Type B pancreatic cell (in vitro differentiated cells): ENCODE results near the gene C1orf74. TPM values are rescaled to one million over a fixed set of nuclear protein-coding genes. Genes with fewer than 3 reads are reported as not detected.

ENCODE experiments used
- DNase-seq: peaks from one replicate; pipeline ENCODE4 v3.0.0; 2021; ENCODE audit warnings: mixed read lengths; ENCODE audit not compliant: unreplicated experiment; ENCODE audit errors: extremely low spot score
- H3K27ac Mint-ChIP-seq: 2 replicates; pipeline ENCODE4 v1.8.0; 2021; ENCODE audit warnings: mild to moderate bottlenecking, mixed read lengths
- H3K27me3 Mint-ChIP-seq: 2 replicates; pipeline ENCODE4 v1.8.0; 2021; ENCODE audit warnings: mixed read lengths
- H3K36me3 Mint-ChIP-seq: 2 replicates; pipeline ENCODE4 v1.8.0; 2021; ENCODE audit warnings: mixed read lengths
- H3K4me1 Mint-ChIP-seq: one replicate; pipeline ENCODE4 v1.8.0; 2021; ENCODE audit warnings: mixed read lengths; ENCODE audit not compliant: unreplicated experiment
- H3K4me3 Mint-ChIP-seq: 2 replicates; pipeline ENCODE4 v1.8.0; 2021; ENCODE audit warnings: mild to moderate bottlenecking, mixed read lengths
- H3K9me3 Mint-ChIP-seq: 2 replicates; pipeline ENCODE4 v1.8.0; 2021; ENCODE audit warnings: mixed read lengths
- CTCF ChIP-seq: fragments of 200-600 bp; sonication (generic); conservative IDR thresholded peaks from 2 replicates; pipeline ENCODE4 v1.5.0; 2021; ENCODE audit warnings: antibody characterized with exemption, mild to moderate bottlenecking
- total RNA-seq: library from RNA; stranded (reverse); gene quantifications from 2 replicates; pipeline ENCODE4 v1.2.1, GENCODE V29; 2021; ENCODE audit warnings: low replicate concordance

C1orf74 gene
- total RNA-seq, 1 donor from 2014 or later: 3.6 TPM

- H3K9me3 Mint-ChIP-seq: no peaks in the 10 kb centered on the region
- no peak overlapping the region for H3K27ac Mint-ChIP-seq
- H3K27me3 Mint-ChIP-seq: peaks cover 7% of the 10 kb centered on the region
- H3K4me3 Mint-ChIP-seq: no peak overlapping the region
- DNase-seq: no peak
- no peaks in the 10 kb centered on the region for H3K36me3 Mint-ChIP-seq
- H3K4me1 Mint-ChIP-seq: peaks cover 11% of the 10 kb centered on the region
- TF ChIP-seq CTCF: no peak
These were observed 16.0 kb downstream of the C1orf74 start for GRCh38 chr1:209768354-209768774.

- H3K27ac Mint-ChIP-seq: no peak overlapping the region
- H3K9me3 Mint-ChIP-seq: no peaks in the 10 kb centered on the region
These were observed 16.7 kb downstream of the C1orf74 start for GRCh38 chr1:209767706-209768105.

GRCh38 chr1:209767096-209767495 lies 17.3 kb downstream of the C1orf74 start:
- Mint-ChIP-seq H3K36me3 (no peaks in the 10 kb centered on the region), H3K27ac (no peak overlapping the region), H3K4me3 (no peak overlapping the region), H3K4me1 (peaks cover 11% of the 10 kb centered on the region), H3K9me3 (no peaks in the 10 kb centered on the region), H3K27me3 (peaks cover 7% of the 10 kb centered on the region)
- TF ChIP-seq CTCF: no peak
- no peak for DNase-seq

More at GRCh38 chr1:209767706-209768105, 16.7 kb downstream of the C1orf74 start:
- Mint-ChIP-seq H3K4me3 (no peak overlapping the region), H3K27me3 (peaks cover 5% of the 10 kb centered on the region), H3K36me3 (no peaks in the 10 kb centered on the region), H3K4me1 (peaks cover 11% of the 10 kb centered on the region)
- TF ChIP-seq CTCF: no peak
- no peak for DNase-seq

GRCh38 chr1:209766051-209766450 lies 18.3 kb downstream of the C1orf74 start:
- Mint-ChIP-seq H3K36me3 (no peaks in the 10 kb centered on the region), H3K9me3 (no peaks in the 10 kb centered on the region), H3K27ac (no peak overlapping the region), H3K4me3 (no peak overlapping the region), H3K27me3 (peaks cover 12% of the 10 kb centered on the region), H3K4me1 (peaks cover 11% of the 10 kb centered on the region)
- TF ChIP-seq CTCF: no peak
- no peak for DNase-seq

GRCh38 chr1:209761011-209761635 lies 23.2 kb downstream of the C1orf74 start:
- DNase-seq: no peak
- no peaks in the 10 kb centered on the region for H3K36me3 Mint-ChIP-seq
- H3K4me3 Mint-ChIP-seq: no peak overlapping the region
- H3K27me3 Mint-ChIP-seq: peaks cover 19% of the 10 kb centered on the region
- no peak for TF ChIP-seq CTCF
- no peak overlapping the region for H3K27ac Mint-ChIP-seq
- no peaks in the 10 kb centered on the region for H3K4me1 Mint-ChIP-seq
- H3K9me3 Mint-ChIP-seq: no peaks in the 10 kb centered on the region
